ENCODE results near the gene OPN4. TPM values are rescaled to one million over a fixed set of nuclear protein-coding genes. Genes with fewer than 3 reads are reported as not detected.

Gene OPN4
- total RNA-seq, 1 experiment from 2014 or later = not detected

DNA sequence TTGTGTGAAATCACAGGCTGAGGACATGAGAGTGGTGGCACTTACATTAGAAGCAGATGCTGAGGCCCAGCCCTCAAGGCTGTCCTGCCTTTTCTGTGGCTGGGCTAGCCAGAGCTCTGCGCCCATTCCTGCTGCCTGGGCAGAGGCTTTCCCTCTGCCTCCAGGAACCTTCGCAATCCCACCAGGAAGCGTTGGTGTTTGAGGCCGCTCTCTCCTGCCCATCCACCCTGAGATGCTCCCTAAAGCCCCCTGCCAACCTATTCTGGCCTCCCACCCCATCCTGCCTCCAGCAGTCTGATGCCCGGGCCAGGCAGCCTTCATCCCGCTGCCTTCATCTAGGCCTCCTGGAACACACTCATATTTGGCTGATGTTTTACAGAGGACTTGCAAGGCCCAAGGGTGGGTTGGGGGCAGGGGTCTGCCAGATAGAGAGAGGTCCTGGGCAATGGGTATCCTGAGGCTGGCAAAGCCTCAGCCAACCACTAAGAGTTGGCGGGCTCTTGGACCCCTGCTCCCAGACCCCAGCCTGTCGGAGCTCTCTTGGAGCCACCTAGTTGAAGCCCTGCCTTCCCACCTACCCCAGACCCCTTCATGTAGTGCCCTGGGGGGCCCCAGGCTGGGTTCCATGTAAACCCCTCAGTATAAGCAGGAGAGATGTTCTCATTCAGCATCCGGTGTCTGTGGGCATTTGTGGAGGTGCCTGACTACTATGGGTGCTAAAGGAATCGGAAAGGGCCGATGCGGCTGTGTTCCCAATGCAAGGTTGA, 46.7 kb downstream of the OPN4 start:
- intact Hi-C loops (cut with micrococcal nuclease) = no loop called here
- TF ChIP-seq, protein P1, sequence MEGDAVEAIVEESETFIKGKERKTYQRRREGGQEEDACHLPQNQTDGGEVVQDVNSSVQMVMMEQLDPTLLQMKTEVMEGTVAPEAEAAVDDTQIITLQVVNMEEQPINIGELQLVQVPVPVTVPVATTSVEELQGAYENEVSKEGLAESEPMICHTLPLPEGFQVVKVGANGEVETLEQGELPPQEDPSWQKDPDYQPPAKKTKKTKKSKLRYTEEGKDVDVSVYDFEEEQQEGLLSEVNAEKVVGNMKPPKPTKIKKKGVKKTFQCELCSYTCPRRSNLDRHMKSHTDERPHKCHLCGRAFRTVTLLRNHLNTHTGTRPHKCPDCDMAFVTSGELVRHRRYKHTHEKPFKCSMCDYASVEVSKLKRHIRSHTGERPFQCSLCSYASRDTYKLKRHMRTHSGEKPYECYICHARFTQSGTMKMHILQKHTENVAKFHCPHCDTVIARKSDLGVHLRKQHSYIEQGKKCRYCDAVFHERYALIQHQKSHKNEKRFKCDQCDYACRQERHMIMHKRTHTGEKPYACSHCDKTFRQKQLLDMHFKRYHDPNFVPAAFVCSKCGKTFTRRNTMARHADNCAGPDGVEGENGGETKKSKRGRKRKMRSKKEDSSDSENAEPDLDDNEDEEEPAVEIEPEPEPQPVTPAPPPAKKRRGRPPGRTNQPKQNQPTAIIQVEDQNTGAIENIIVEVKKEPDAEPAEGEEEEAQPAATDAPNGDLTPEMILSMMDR (conservative IDR thresholded peaks at IDR 0.05; ENCODE audit: low read depth, low read length) = no peak
- no peak for TF ChIP-seq EZH2phosphoT487 (IDR thresholded peaks at IDR 0.05; ENCODE audit: borderline replicate concordance, low read length)
- no peak for TF ChIP-seq EZH2 (IDR thresholded peaks at IDR 0.05; ENCODE audit: low read length, unreplicated experiment)
- no peak overlapping the region for H3K27ac ChIP-seq (ENCODE audit: low read length)
- BruUV-seq (replicated peaks) = no TSS peak
- no peak for ATAC-seq
- no peak overlapping the region for H3K4me2 ChIP-seq (ENCODE audit: low read length)
- no peak overlapping the region for H2AFZ ChIP-seq (ENCODE audit: low read length)
- H3F3A ChIP-seq (ENCODE audit: low read length, unreplicated experiment) = no peaks in the 10 kb centered on the region
- H3K27me3 ChIP-seq (ENCODE audit: low read length) = no peaks in the 10 kb centered on the region
- POLR2A ChIA-PET (ENCODE audit: unreplicated experiment) = no interaction called here
- no peak overlapping the region for H3K9ac ChIP-seq (ENCODE audit: low read length)
- no peaks in the 10 kb centered on the region for H3K9me2 ChIP-seq (replicated peaks; ENCODE audit: low read length)
- H3K4me1 ChIP-seq (ENCODE audit: insufficient read depth, low read length) = no peaks in the 10 kb centered on the region
- CTCF ChIA-PET = no interaction called here
- no peak for DNase-seq
- no peaks in the 10 kb centered on the region for H3K9me3 ChIP-seq (ENCODE audit: low read length)
- H3K36me3 ChIP-seq (ENCODE audit: low read depth, low read length) = no peaks in the 10 kb centered on the region
- no peak overlapping the region for H3K4me3 ChIP-seq (ENCODE audit: low read length)
- no peaks in the 10 kb centered on the region for H4K20me1 ChIP-seq (ENCODE audit: low read length)
- no peaks in the 10 kb centered on the region for H3K79me2 ChIP-seq (ENCODE audit: low read length)

- ATAC-seq = no peak
- Histone ChIP-seq H3F3A (ENCODE audit: low read length, unreplicated experiment) (no peaks in the 10 kb centered on the region), H3K27me3 (ENCODE audit: low read length) (no peaks in the 10 kb centered on the region), H3K4me1 (ENCODE audit: insufficient read depth, low read length) (no peaks in the 10 kb centered on the region), H3K9me3 (ENCODE audit: low read length) (no peaks in the 10 kb centered on the region), H3K4me2 (ENCODE audit: low read length) (no peak overlapping the region), H3K79me2 (ENCODE audit: low read length) (no peaks in the 10 kb centered on the region), H3K4me3 (ENCODE audit: low read length) (no peak overlapping the region), H2AFZ (ENCODE audit: low read length) (no peak overlapping the region), H3K27ac (ENCODE audit: low read length) (no peak overlapping the region), H3K9ac (ENCODE audit: low read length) (no peak overlapping the region), H3K36me3 (ENCODE audit: low read depth, low read length) (no peaks in the 10 kb centered on the region), H4K20me1 (ENCODE audit: low read length) (no peaks in the 10 kb centered on the region), H3K9me2 (replicated peaks; ENCODE audit: low read length) (no peaks in the 10 kb centered on the region)
- DNase-seq = no peak
- POLR2A ChIA-PET (ENCODE audit: unreplicated experiment) = no interaction called here
- no TSS peak for BruUV-seq (replicated peaks)
- no peak for TF ChIP-seq EZH2 (IDR thresholded peaks at IDR 0.05; ENCODE audit: low read length, unreplicated experiment)
- TF ChIP-seq, protein P1 (conservative IDR thresholded peaks at IDR 0.05; ENCODE audit: low read depth, low read length) = no peak
- TF ChIP-seq EZH2phosphoT487 (IDR thresholded peaks at IDR 0.05; ENCODE audit: borderline replicate concordance, low read length) = no peak
- intact Hi-C loops (cut with micrococcal nuclease) = no loop called here
- CTCF ChIA-PET = no interaction called here
These were observed 48.8 kb downstream of the OPN4 start for GRCh38 chr10:86703176-86703575.

DNA sequence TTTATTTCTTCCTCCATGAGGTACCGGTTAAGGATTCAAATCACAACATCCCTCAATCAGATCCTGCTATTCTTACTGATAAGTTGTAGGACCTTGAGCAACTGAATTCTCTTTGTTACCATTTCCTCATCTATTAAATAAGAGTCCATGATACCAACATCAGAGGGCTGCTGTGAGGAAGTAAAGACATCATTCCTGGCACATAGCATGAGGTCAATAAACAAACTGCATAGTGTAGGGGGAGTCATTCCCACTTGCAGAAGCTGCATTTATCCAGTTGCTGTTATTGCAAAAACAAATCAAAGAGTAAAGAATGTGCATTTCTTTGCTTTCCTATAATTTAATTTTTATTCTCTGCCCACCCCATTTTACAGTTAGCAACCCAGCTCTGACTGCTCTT, 50.8 kb downstream of the OPN4 start:
- no peaks in the 10 kb centered on the region for H3K79me2 ChIP-seq (ENCODE audit: low read length)
- H3K9me3 ChIP-seq (ENCODE audit: low read length) = no peaks in the 10 kb centered on the region
- BruUV-seq (replicated peaks) = no TSS peak
- H3F3A ChIP-seq (ENCODE audit: low read length, unreplicated experiment) = no peaks in the 10 kb centered on the region
- ChIA-PET POLR2A (ENCODE audit: unreplicated experiment) (no interaction called here), CTCF (no interaction called here)
- ATAC-seq (no peak), DNase-seq (no peak)
- intact Hi-C loops (cut with micrococcal nuclease) = no loop called here
- H3K4me3 ChIP-seq (ENCODE audit: low read length) = no peak overlapping the region
- no peak overlapping the region for H2AFZ ChIP-seq (ENCODE audit: low read length)
- no peaks in the 10 kb centered on the region for H3K4me1 ChIP-seq (ENCODE audit: insufficient read depth, low read length)
- no peaks in the 10 kb centered on the region for H3K27me3 ChIP-seq (ENCODE audit: low read length)
- H3K36me3 ChIP-seq (ENCODE audit: low read depth, low read length) = no peaks in the 10 kb centered on the region
- H3K9me2 ChIP-seq (replicated peaks; ENCODE audit: low read length) = no peaks in the 10 kb centered on the region
- H3K27ac ChIP-seq (ENCODE audit: low read length) = no peak overlapping the region
- TF ChIP-seq EZH2 (IDR thresholded peaks at IDR 0.05; ENCODE audit: low read length, unreplicated experiment) (no peak), EZH2phosphoT487 (IDR thresholded peaks at IDR 0.05; ENCODE audit: borderline replicate concordance, low read length) (no peak)
- TF ChIP-seq, protein P1 (conservative IDR thresholded peaks at IDR 0.05; ENCODE audit: low read depth, low read length) = no peak
- H3K9ac ChIP-seq (ENCODE audit: low read length) = no peak overlapping the region
- H4K20me1 ChIP-seq (ENCODE audit: low read length) = no peaks in the 10 kb centered on the region
- H3K4me2 ChIP-seq (ENCODE audit: low read length) = no peak overlapping the region

Measured in PC-3 (cell line).